HL-60 (cell line): ENCODE results near the gene SGMS1.

Experiments used
- DNase-seq, 2 experiments: peaks; one replicate each; pipeline ENCODE4 v3.0.0-alpha.2; 2010 to 2020; ENCODE audit warnings: low read depth in 1 of 2, low spot score in 1 of 2
- H3K27ac ChIP-seq: fragments of 250-450 bp; sonication (Bioruptor Pico); replicated peaks from 2 replicates; pipeline ENCODE4 v1.5.1; 2020; ENCODE audit warnings: mild to moderate bottlenecking, moderate library complexity
- H3K27me3 ChIP-seq: fragments of 250-450 bp; sonication (Bioruptor Pico); 2 replicates; pipeline ENCODE4 v1.5.1; 2021; ENCODE audit warnings: mild to moderate bottlenecking, moderate library complexity; ENCODE audit not compliant: insufficient read depth, poor library complexity, severe bottlenecking
- H3K4me3 ChIP-seq: replicated peaks from 2 replicates; pipeline ENCODE4 v1.5.1; 2011; ENCODE audit warnings: mild to moderate bottlenecking, control low read depth, low read length; ENCODE audit not compliant: insufficient read depth
- GABPA ChIP-seq: IDR thresholded peaks from 2 replicates; pipeline ENCODE4 v1.6.1; 2012; ENCODE audit warnings: low read depth
- POLR2AphosphoS5 ChIP-seq: IDR thresholded peaks from 2 replicates; pipeline ENCODE4 v1.6.1; 2012; ENCODE audit warnings: low read depth
- SPI1 ChIP-seq: IDR thresholded peaks from 2 replicates; pipeline ENCODE4 v1.6.1; 2012; ENCODE audit warnings: low read depth, mild to moderate bottlenecking, borderline replicate concordance
- TF ChIP-seq, protein P1 (sequence below): IDR thresholded peaks from 2 replicates; pipeline ENCODE4 v1.6.1; 2012; ENCODE audit warnings: low read depth; ENCODE audit not compliant: insufficient replicate concordance
- TF ChIP-seq, protein P2 (sequence below): IDR thresholded peaks from one replicate; pipeline ENCODE4 v1.5.1; 2011; ENCODE audit warnings: low read length, control low read depth, inconsistent platforms; ENCODE audit not compliant: insufficient read depth

The SGMS1 gene

DNA sequence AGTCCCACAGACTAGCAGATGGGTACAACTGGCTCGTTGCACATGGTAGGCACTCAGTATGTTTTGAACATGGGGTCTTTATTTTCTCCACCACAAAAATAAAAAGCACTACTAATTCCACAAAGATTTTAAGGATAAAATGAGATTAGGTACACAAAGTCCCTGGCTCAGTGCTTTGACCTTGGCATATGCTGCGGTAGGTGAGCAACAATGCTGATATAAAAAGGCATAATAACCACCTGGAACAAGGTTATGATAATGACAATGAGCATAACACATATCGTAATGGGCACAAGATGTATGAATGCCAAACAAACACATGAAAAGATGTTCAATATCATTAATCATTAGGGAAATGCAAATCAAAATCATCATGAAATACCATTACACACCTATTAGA, 26.9 kb downstream of the SGMS1 start:
- no peaks in the 10 kb centered on the region for H3K27me3 ChIP-seq
- no peak overlapping the region for H3K4me3 ChIP-seq
- H3K27ac ChIP-seq, result no peak overlapping the region
- no peak for DNase-seq
- TF ChIP-seq SPI1 (no peak), GABPA (no peak), POLR2AphosphoS5 (no peak)
- TF ChIP-seq, protein P1, sequence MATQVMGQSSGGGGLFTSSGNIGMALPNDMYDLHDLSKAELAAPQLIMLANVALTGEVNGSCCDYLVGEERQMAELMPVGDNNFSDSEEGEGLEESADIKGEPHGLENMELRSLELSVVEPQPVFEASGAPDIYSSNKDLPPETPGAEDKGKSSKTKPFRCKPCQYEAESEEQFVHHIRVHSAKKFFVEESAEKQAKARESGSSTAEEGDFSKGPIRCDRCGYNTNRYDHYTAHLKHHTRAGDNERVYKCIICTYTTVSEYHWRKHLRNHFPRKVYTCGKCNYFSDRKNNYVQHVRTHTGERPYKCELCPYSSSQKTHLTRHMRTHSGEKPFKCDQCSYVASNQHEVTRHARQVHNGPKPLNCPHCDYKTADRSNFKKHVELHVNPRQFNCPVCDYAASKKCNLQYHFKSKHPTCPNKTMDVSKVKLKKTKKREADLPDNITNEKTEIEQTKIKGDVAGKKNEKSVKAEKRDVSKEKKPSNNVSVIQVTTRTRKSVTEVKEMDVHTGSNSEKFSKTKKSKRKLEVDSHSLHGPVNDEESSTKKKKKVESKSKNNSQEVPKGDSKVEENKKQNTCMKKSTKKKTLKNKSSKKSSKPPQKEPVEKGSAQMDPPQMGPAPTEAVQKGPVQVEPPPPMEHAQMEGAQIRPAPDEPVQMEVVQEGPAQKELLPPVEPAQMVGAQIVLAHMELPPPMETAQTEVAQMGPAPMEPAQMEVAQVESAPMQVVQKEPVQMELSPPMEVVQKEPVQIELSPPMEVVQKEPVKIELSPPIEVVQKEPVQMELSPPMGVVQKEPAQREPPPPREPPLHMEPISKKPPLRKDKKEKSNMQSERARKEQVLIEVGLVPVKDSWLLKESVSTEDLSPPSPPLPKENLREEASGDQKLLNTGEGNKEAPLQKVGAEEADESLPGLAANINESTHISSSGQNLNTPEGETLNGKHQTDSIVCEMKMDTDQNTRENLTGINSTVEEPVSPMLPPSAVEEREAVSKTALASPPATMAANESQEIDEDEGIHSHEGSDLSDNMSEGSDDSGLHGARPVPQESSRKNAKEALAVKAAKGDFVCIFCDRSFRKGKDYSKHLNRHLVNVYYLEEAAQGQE, result no peak
- TF ChIP-seq, protein P2, sequence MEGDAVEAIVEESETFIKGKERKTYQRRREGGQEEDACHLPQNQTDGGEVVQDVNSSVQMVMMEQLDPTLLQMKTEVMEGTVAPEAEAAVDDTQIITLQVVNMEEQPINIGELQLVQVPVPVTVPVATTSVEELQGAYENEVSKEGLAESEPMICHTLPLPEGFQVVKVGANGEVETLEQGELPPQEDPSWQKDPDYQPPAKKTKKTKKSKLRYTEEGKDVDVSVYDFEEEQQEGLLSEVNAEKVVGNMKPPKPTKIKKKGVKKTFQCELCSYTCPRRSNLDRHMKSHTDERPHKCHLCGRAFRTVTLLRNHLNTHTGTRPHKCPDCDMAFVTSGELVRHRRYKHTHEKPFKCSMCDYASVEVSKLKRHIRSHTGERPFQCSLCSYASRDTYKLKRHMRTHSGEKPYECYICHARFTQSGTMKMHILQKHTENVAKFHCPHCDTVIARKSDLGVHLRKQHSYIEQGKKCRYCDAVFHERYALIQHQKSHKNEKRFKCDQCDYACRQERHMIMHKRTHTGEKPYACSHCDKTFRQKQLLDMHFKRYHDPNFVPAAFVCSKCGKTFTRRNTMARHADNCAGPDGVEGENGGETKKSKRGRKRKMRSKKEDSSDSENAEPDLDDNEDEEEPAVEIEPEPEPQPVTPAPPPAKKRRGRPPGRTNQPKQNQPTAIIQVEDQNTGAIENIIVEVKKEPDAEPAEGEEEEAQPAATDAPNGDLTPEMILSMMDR, result no peak

DNA sequence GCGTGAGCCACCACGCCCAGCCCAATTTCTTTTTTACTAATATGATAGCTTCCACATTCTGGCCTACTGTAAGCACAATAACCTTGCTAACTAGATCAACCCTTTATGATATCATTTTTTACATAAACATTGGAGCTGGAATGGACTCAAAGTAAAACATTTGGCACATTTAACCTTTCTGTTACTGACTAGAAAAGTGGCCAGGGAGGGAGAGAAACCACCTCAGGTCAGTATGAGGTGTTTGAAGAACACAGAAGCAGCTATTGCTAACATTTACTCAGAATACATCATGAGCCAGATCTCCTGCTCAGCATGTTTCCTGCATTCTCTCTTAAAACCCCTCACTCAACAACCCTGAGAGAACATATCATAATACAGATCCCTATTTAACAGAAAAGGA, 27.3 kb downstream of the SGMS1 start:
- no peak overlapping the region for H3K27ac ChIP-seq
- TF ChIP-seq SPI1, result no peak
- TF ChIP-seq, protein P2, result no peak
- TF ChIP-seq, protein P1, result no peak
- TF ChIP-seq GABPA, result no peak
- TF ChIP-seq POLR2AphosphoS5, result no peak
- DNase-seq, result no peak

GRCh38 chr10:50595785-50596184, 28.0 kb downstream of the SGMS1 start:
- TF ChIP-seq GABPA (no peak), POLR2AphosphoS5 (no peak), SPI1 (no peak)
- TF ChIP-seq, protein P2, result no peak
- TF ChIP-seq, protein P1, result no peak
- Histone ChIP-seq H3K27ac (no peak overlapping the region), H3K4me3 (no peak overlapping the region), H3K27me3 (no peaks in the 10 kb centered on the region)
- no peak for DNase-seq

More for the DNA sequence above, 27.3 kb downstream of the SGMS1 start:
- Histone ChIP-seq H3K27me3 (no peaks in the 10 kb centered on the region), H3K4me3 (no peak overlapping the region)
